GM21619 (cell line): Measurements from ENCODE around the gene PTGDR2.
"Not testable (repeated sequence)": the region's sequence is repeated elsewhere in the genome, so short reads cannot be mapped to it uniquely, and the experiment has no call there.

Experiments used
- ATAC-seq: cut with Tn5 transposase; IDR thresholded peaks from one replicate; pipeline ENCODE4 v1.9.1; 2021; ENCODE audit not compliant: unreplicated experiment

The PTGDR2 gene

DNA sequence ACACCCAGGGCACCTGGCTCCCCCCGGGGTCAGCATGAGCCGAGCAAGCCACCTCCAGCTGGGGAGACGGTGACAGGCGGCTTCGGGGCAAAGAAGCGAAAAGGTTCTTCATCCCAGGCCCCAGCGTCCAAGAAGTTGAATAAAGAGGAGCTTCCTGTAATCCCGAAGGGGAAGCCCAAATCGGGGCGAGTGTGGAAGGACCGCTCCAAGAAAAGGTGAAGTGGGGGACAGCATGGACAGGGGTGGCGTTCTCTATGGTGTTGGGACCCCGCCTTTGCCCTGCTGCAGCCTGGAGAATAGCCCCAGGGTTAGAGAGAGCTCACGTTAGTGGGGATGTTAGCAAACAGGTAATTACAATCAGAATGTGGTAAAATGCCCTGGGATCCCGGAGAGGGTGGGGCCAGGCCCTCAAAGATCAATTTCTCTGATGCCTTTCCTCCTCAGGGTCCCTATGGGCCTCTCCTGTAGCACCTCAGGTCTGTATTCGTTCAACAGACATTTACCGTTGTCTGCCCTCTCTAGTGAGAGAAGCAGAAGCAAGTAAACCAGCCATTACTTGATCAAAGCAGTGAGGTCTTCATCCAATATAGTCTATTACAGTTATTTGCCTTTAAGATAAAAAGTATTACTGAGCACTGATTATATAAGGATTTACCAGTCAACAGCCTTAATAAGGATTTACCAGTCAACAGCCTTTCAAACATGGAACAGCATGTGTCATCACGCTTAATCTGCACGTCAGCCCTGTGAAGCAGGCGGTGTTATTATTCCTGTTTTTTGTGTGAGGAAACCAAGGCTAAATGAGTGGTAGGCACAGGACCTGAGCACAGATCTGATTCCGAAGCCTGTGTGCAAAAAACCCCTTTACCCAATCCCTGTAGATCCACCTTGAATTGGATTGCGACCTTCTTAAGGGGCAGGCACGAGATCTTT is 12.8 kb downstream of the PTGDR2 start:
- ATAC-seq, result no peak

DNA sequence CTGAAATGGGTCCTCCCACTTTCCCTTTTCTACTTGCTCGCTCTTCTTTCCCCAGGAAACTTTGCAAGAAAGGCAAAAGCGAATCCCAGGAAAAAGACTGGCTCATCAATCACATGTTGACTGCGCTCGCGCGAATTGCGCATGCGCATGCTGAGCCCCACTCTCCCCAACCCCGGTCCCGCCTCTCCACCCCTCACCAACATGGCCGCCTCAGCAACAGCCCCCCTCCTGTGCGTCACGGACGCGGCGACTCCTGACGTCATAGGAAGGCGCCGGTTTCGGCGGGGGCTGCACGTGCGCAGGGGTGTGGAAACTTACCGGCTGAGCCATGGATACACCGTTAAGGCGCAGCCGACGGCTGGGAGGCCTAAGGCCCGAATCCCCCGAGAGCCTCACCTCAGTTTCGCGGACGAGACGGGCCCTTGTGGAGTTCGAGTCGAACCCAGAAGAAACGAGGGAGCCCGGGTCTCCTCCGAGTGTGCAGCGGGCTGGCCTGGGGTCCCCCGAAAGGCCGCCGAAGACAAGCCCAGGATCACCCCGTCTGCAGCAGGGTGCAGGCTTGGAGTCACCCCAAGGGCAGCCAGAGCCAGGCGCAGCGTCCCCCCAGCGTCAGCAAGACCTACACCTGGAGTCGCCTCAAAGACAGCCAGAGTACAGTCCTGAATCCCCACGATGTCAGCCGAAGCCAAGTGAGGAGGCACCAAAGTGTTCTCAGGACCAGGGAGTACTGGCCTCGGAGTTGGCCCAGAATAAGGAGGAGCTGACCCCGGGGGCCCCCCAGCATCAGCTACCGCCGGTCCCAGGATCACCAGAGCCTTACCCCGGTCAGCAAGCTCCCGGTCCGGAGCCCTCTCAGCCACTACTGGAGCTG is 13.7 kb downstream of the PTGDR2 start, which contains the start of gene CCDC86:
Gene CCDC86, plus strand, starts transcription at position 317 of the 871 bp plus-strand sequence. Its CDS starts 12 bp downstream, at position 329.
- ATAC-seq, result peak; percentile 80

DNA sequence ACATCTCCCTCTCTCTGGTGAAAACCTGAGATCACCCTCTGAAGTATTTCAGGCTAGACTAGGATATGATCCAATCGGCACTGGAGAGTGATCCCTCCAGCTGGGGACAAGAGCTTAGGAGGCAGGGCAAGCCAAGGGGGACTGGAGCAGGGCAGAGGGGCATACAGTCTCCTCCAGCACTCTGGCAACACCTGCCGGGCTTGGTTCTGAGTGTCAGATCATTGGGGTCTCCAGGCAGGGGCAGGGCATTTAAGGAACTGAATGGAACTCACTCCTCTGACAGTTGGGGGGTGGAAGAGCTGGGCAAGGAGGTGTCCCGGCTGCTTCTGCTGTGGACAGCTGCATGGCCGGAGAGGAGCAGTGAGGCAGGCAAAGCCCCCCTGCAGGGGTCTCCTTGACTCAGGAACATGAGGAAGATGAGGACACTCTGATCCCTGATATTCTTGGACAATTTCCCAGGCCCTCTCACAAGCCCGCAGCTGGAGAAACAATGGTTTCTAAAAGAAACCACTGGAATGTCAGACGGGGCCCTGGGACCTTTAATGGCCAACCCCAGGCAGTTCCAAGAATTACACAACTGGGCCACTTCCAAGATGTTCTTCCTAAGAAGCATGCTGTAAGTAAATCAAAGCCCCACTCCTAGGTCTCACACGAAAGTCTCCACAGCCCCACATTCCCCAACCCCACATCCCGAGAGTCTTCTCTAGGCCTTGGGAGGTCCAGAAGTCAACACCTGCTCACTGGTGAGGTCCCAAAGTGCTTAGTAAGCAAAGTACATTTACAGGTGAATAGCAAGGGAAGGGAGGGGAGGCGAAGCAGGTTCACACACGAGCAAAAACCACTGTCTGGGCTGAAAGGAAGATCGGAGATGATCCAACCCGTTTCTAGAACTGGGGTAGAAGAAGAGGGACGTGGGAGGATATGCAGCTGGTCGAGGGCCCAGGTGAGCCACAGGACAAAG is 15.0 kb downstream of the PTGDR2 start:
- no peak for ATAC-seq

DNA sequence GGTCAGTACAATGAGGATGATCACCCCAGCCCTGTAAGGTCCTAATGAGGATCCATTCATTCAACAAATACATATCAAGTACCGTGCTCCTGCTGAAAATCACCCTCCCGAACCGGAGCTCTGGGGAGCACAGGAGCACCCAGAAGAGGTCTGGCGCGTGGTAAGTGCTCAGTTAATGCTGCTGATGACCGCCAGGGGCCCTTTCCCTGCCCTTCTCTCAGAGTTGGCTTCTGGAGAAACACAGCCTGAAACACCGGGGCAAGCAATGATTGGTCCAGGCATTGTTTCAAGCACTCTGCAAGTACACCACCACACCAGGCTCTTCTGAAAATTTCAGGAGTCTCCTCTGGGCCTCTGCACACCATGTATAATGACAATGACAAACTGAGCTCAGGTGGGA is 17.6 kb downstream of the PTGDR2 start:
- no peak for ATAC-seq

DNA sequence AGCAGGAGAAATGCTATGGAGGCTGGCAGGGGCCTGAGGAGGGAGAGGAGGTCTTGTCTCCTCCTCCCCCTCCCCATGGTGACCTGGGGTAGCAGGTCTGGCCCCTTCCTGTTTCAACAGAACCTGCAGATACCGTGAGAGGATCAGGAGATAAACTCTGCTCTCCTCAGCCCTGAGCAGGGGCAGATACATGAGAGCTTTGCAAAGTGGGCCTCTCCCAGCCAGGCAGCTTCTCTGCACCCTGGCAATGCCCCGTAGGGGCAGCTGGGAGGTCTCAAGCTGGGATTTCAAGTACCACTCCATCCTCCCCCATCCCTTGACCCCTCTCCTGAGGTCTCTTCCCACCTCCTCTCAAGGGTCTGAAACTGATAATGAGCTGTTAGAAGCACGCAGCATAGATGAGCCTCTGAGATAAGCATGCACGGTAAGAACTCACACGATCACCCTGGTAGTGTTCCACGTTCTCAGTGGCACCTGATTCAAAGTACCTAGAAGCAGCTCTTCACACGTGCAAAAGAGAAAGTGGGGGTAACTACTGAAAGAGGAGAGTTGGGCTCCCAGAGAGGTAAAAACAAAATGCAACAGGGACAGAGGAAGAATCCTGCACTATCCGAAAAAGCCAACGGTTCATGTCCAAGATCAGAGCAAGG is 18.8 kb downstream of the PTGDR2 start:
- ATAC-seq, result no peak

DNA sequence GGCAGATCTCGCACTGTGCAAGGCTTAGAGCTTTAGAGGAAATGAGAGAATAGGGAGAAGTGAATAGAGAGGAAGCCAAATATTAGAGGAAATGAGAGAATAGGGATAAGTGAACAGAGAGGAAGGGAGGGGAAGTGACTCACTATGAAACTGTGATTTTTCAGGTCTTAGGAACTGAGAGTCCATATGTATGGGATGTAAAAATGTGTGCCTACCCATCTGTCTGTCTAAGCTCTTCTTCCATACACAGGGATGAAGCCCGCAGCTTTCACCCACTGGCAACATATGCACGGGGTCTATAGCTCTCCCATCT is 20.3 kb downstream of the PTGDR2 start:
- ATAC-seq, result no peak

DNA sequence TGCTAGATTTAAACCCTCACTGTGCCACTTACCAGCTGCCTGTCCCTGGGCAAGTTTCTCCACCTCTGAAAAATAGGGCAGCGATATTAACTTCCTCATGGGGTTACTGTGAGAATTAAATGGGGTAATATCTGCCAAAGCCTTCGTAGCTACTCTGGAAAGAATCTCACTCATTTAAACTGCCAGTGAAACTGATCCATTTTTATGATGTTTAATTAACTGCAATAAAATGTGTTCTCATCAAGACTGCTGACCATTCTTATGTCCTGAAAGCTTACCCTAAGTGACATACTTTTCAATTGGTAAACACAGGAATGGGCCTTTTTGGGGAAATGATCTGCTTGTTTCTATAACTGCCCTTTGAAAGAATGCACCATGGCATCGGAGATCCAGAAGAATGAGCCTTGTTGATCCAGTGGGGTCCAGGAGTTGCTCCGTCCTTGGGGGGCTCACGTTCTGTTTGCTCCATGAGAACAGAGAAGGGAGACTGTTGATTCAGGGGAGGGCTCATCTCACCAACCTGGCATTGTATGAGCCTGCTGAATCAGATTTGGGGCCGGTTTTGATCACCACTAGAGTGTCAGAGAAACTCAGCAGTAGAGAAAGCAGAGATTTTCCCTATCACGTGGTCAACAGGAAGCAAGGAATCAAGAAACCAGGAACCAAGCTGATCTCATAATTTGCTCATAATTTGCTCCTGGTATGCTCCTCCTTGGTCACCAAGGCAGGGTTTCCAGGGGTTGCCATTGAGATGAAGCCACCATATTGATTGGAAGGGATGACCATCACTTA is 20.8 kb downstream of the PTGDR2 start:
- ATAC-seq, result no peak

DNA sequence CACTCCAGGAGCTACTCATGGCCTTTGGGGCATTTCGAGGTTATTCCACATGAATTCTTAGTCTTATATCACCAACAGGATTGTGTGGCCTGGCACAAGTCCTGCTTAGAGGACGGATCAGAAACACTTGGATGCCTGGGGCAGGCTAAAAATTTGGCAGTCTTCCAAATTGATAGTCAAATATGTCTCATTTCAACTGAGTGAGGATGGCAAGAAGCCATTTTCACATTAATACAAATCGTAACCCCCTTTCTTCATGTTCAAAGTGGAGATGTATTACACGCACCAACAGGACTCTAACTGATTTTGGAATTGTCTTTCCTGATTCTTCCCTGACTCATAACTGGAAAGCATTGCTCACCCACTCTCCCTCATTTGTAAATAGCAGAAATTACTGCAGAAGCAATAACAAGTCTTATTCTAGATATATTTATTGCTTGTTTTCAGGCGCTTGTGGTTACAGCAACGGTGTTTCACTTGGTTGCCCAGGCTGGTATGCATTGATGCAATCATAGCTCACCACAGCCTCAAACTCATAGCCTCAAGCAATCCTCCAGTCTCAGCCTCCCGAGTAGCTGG is 24.2 kb downstream of the PTGDR2 start:
- no peak for ATAC-seq

DNA sequence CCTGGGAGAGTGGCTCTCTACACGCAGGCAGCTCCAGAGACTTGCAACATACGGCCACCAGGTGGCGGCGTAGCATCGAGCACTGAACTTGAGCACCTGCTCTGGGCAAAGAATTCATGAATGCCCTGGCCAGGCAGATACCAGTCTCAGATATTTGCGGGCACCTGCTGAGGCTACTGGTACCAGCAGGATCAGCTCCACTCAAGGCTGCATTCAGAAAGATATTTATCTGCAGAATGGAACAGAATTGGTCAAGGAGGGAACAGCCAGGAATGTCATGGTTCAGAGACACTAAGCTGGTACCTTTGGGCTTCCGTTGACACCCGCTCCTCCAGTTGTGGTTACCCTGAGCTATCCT is 24.6 kb downstream of the PTGDR2 start:
- peak; percentile 73 for ATAC-seq

DNA sequence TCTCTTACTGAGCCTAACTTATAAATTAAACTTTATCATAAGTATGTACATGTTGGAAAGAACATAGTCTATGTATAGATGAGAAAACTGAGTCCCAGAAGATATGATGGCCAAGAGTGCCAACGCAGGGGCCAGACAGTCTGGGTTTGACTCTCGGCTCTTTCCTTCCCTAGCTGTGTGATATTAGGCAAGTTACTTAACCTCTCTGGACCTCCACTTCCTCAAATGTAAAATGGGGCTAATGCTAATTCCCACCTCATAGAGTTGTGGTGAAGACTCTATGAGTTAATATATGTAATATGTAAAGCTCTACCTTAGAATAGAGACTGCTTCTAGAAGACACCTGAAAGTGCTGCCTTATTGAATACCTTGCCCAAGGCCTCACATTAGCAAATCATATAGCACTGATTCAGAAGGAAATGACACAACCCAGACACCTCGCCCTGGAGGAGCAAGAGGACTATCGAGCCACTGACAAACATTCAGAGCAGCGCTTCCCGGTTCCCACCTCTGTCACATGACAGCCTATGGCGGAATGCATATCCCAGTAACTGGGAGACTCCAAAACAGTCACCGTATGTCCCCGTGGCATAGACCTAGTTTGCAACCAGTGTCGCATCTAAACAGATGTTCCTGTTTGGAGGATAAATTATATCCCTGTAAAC is 25.1 kb downstream of the PTGDR2 start:
- ATAC-seq, result no peak

DNA sequence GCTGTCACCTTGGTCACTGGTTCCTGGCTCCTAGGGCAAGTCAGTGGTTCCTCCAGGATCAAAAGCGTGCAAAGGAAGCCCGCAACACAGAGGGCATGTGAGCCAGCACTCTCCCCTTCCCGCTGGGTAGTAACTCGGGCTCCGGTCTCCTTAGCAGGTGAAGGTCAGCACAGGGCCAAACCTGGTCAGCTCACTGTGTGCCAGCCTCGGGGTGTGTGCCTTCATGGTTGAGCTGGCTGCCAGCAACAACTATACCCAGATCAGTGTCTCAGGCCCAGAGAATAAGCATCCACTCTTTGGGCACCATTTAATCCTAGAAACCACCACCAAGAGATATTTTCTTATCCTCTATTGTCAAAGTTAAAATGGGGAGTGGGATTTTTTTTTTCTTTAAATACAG is 30.0 kb downstream of the PTGDR2 start:
- ATAC-seq, result no peak

DNA sequence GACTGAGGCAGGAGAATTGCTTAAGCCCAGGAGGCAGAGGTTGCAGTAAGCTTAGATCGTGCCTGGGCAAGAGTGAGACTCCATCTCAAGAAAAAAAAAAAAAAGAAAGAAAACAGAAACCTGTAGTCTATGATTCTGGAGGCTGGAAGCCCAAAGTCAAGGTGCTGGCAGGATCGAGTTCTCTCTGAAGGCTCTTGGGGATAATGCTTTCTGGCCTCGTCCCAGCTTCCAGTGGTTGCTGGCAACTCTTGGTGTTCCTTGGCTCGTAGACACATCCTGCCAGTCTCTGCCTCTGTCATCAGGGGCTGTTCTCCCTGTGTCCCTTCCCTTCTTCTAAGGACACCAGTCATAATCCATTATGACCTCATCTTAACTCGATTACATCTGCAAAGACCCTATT is 30.6 kb downstream of the PTGDR2 start:
- no peak for ATAC-seq

DNA sequence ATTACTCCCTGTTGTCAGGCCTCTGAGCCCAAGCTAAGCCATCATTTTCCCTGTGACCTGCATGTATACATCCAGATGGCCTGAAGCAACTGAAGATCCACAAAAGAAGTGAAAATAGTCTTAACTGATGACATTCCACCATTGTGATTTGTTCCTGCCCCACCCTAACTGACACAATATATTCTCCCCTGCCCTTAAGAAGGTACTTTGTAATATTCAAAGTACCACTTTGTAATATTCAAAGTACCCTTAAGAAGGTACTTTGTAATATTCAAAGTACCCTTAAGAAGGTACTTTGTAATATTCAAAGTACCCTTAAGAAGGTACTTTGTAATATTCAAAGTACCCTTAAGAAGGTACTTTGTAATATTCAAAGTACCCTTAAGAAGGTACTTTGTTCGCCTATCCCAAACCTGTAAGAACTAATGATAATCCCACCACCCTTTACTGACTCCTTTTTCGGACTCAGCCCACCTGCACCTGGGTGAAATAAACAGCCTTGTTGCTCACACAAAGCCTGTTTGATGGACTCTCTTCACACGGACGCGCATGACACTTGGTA is 31.9 kb downstream of the PTGDR2 start:
- not testable (repeated sequence) for ATAC-seq

DNA sequence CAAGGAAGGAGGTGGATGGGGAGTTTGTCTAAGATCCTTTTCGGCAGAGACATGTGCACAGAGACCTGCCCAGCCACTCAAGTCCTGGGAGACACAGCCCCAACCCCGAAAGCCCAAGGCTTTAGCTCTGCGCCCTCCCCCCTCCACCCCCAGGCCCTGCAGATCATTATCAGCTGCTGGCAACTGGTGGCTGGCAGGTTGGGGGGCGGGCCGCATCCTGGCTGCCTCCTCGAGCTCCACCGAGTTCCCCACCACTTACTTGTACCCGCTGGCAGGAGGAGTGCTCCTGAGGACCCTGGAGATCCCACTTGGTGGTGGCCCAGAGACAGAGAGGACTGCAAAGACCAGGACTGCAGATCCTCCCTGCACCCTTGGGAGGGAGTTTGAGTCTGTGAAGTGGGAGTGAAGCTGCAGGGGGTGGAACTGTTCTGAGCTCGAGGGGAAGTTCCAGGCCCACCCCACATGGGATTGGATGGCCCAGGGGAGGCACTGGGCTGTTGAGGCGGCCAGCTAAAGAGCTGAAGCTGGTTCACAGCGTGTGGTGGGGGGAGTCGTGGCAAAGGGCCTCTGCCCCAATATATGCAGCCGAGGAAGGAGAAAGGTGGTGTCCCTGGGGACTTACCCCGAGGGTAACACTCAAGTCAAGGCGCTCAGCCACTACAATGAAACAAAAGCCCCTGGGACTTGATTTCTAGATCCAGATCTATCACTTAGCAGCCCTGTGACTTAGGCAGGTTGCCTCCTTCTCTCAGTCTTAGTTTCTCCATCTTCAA is 33.7 kb downstream of the PTGDR2 start:
- ATAC-seq, result peak; percentile 67

DNA sequence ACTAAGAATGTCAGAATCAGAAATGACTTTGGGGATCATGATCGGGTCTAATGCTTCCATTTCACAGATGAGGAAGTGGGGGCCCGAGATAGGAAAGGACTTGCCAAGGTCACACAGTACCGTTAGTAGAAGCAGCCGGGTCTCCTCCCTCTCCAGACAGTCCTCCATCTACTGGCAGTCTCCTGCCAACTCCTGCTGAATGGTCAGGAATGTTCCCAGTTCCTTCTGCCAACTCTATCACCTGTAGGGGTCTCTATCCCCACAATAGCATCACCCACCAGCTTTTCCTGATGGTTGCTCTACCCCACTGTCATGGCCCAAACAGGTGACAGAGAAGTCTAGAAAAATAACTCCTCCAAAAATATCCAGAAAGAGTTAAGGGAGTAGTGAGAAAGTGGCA is 37.7 kb downstream of the PTGDR2 start:
- no peak for ATAC-seq

DNA sequence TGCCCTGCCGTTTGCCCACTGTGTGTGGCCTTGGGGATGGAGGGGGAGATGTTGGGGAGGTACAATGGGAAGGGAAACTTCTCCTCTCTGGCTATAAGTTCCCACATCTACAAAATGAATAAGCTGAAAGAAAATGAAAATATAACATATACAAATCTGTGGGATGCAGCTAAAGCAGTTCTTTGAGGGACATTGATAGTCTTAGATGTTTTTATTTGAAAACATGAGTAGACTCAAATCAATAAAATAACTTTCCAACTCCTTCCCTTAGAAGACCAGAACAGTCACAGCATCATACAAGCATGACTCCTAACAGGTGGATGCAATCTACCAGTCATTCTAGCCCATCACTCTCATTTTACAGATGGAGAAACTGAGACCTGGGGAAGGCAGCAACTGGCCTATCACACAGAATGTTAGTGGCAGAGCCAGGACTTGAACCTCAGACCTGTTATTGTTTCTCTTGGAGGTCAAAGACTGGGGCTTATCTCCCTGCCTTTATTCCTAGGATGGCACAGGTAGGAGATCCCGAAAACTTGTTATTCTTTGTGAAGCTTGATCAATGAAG is 39.1 kb downstream of the PTGDR2 start:
- no peak for ATAC-seq

DNA sequence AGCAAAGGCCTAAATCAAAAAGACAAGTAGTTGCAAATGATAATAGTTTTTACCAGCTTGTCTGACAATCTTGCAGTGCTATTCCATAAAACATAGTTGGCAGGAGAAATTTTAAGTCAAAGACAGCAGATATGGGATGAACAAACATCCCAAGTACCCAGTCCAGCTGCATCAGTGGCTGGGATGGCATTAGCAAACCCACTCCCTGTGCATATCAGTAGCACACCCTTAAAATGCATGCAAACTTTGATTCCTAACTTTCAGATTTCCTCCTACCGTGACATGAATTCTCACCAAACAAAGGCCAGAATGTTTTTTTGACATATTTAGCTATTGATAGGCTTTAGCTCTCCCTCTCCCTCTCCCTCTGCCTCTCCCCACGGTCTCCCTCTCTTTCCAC is 41.6 kb downstream of the PTGDR2 start:
- ATAC-seq, result no peak
